ENCODE measurements around the gene REC8. TPM values are rescaled to one million over a fixed set of nuclear protein-coding genes. Genes with fewer than 3 reads are reported as not detected.

Gene REC8
- total and polyA plus RNA-seq, 10 of the 15 experiments (the other 5 are each of a cell fraction or from before 2014, with no cell fraction given): 4.2 to 76.9 (median 29.1) TPM

DNA sequence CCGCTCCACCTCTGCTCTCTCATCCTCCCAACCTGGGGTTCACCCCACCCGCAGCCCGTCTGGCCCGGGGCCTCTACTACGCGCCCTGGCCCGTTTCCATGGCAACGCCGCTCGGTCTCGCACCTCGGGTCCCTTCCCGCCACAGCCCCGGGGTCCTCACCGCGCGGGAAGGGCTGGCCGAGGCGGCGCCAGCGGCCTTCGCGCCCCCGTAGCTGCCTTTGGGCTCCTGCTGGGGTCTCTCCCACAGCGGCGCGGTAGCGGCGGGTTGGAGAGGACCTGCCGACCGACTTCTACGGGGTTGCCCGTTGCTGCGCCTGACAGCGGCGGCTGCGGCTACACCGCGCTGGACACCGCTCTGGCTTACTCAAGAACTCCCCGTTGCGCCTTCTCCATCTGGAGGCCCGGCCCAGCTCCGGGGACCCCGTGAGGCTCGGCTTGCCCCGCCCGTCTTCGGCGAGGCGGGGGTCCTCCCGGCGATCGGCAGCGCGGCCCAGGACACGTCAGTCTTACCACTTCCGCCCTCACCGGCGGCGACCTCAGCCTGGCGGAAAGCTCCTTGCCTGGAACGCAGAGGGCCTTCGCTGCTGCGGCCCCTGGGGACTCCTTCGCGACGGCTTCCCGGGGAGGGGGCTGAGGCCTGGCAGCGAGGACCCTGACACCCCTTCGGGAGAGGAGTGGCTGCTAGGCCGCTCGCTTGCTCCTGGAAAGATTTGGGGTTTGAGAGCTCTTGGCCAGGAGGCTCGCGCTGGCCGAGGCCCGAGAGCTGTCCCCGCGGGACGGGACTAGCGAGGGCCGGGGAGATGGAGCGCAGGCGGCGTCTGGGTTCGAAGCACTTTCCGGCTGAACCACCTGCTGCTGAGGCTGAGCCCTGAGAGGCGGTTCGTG is 23.5 kb downstream of the REC8 start, which contains the start of gene TM9SF1 (continued):
- TF ChIP-seq NKRF (conservative IDR thresholded peaks at IDR 0.05) (peak; percentile 67), SP1 (IDR thresholded peaks at IDR 0.05; ENCODE audit: low read depth, low read length) (peak; percentile 19), ZNF207 (IDR thresholded peaks at IDR 0.05; ENCODE audit: borderline replicate concordance) (peak; percentile 89), E2F4 (IDR thresholded peaks at IDR 0.05; ENCODE audit: low read depth, low read length) (peak; percentile 73), ATF7 (IDR thresholded peaks at IDR 0.05; ENCODE audit: low read depth) (0 out of 2 replicates have a peak, but pooled peaks have one; percentile 54), ZSCAN29 (IDR thresholded peaks at IDR 0.05) (no peak), STAT1 (conservative IDR thresholded peaks at IDR 0.05) (peak; percentile 92; the same call in 1 of the 2 replicates), CUX1 (IDR thresholded peaks at IDR 0.05; ENCODE audit: insufficient replicate concordance, low read depth, low read length) (no peak), E4F1 (IDR thresholded peaks at IDR 0.05; ENCODE audit: borderline replicate concordance, partially characterized antibody) (peak; percentile 86)
- TF ChIP-seq, protein P1, sequence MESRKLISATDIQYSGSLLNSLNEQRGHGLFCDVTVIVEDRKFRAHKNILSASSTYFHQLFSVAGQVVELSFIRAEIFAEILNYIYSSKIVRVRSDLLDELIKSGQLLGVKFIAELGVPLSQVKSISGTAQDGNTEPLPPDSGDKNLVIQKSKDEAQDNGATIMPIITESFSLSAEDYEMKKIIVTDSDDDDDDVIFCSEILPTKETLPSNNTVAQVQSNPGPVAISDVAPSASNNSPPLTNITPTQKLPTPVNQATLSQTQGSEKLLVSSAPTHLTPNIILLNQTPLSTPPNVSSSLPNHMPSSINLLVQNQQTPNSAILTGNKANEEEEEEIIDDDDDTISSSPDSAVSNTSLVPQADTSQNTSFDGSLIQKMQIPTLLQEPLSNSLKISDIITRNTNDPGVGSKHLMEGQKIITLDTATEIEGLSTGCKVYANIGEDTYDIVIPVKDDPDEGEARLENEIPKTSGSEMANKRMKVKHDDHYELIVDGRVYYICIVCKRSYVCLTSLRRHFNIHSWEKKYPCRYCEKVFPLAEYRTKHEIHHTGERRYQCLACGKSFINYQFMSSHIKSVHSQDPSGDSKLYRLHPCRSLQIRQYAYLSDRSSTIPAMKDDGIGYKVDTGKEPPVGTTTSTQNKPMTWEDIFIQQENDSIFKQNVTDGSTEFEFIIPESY (IDR thresholded peaks at IDR 0.05): peak; percentile 85; the same call in 1 of the 2 replicates
